Mesenchymal stem cell (in vitro differentiated cells and primary cell): ENCODE results near the gene ANKRD13D.

ENCODE experiments used
- DNase-seq: peaks from one replicate; pipeline ENCODE4 v3.0.0-alpha.2; 2013
- H2AFZ ChIP-seq: one replicate; pipeline ENCODE4 v1.6.1; 2013; ENCODE audit warnings: low read depth, mild to moderate bottlenecking, control low read depth, inconsistent platforms, low read length, moderate library complexity
- H2AK5ac ChIP-seq: 2 replicates; pipeline ENCODE4 v1.6.1; 2013; ENCODE audit warnings: low read length, moderate library complexity, mild to moderate bottlenecking, inconsistent platforms; ENCODE audit not compliant: severe bottlenecking
- H2BK120ac ChIP-seq: one replicate; pipeline ENCODE4 v1.6.1; 2013; ENCODE audit warnings: low read depth, mild to moderate bottlenecking, inconsistent platforms, low read length, moderate library complexity
- H2BK12ac ChIP-seq, 2 experiments: one replicate each; pipeline ENCODE4 v1.6.1; 2013; ENCODE audit warnings: inconsistent platforms in 2 of 2, low read length in 2 of 2, mild to moderate bottlenecking in 2 of 2, moderate library complexity in 2 of 2, control low read depth in 1 of 2
- H2BK15ac ChIP-seq: one replicate; pipeline ENCODE4 v1.6.1; 2013; ENCODE audit warnings: mild to moderate bottlenecking, low read depth, inconsistent platforms; ENCODE audit not compliant: poor library complexity, severe bottlenecking
- H2BK5ac ChIP-seq: 2 replicates; pipeline ENCODE4 v1.6.1; 2013; ENCODE audit warnings: low read depth, mild to moderate bottlenecking, low read length, control low read depth, inconsistent platforms; ENCODE audit not compliant: poor library complexity, severe bottlenecking
- H3K14ac ChIP-seq, 2 experiments: one replicate each; pipeline ENCODE4 v1.6.1; 2013; ENCODE audit warnings: inconsistent platforms in 2 of 2, low read length in 2 of 2, control low read depth in 1 of 2, mild to moderate bottlenecking in 1 of 2, moderate library complexity in 1 of 2
- H3K18ac ChIP-seq, 2 experiments: one replicate each; pipeline ENCODE4 v1.6.1; 2013; ENCODE audit warnings: inconsistent platforms in 2 of 2, low read length in 2 of 2, control low read depth in 1 of 2, low read depth in 1 of 2, mild to moderate bottlenecking in 1 of 2
- H3K23ac ChIP-seq, 2 experiments: one replicate each; pipeline ENCODE4 v1.6.1; 2013; ENCODE audit warnings: inconsistent platforms in 2 of 2, low read length in 2 of 2, mild to moderate bottlenecking in 2 of 2, moderate library complexity in 2 of 2, control low read depth in 1 of 2
- H3K27ac ChIP-seq: 2 replicates; pipeline ENCODE4 v1.5.1; 2013; ENCODE audit warnings: mild to moderate bottlenecking, moderate library complexity, low read length, control low read depth, inconsistent platforms; ENCODE audit not compliant: poor library complexity, severe bottlenecking
- H3K27me3 ChIP-seq, 2 experiments: 2 replicates each; pipeline versions ENCODE4 v1.6.1 to v1.7.0; 2013; ENCODE audit warnings: low read length in 2 of 2, mild to moderate bottlenecking in 2 of 2, moderate library complexity in 2 of 2, control low read depth in 1 of 2, inconsistent platforms in 1 of 2; ENCODE audit not compliant: control insufficient read depth in 1 of 2, insufficient read depth in 1 of 2
- H3K36me3 ChIP-seq, 2 experiments: 2 replicates each; pipeline versions ENCODE4 v1.6.1 to v1.7.0; 2013; ENCODE audit warnings: low read length in 2 of 2, control low read depth in 1 of 2, inconsistent platforms in 1 of 2, low read depth in 1 of 2, mild to moderate bottlenecking in 1 of 2; ENCODE audit not compliant: insufficient read depth in 2 of 2, control insufficient read depth in 1 of 2
- H3K4ac ChIP-seq, 2 experiments: one replicate each; pipeline ENCODE4 v1.6.1; 2013; ENCODE audit warnings: inconsistent platforms in 2 of 2, low read length in 2 of 2, mild to moderate bottlenecking in 2 of 2, moderate library complexity in 2 of 2, control low read depth in 1 of 2, low read depth in 1 of 2
- H3K4me1 ChIP-seq: 2 replicates; pipeline ENCODE4 v1.6.1; 2013; ENCODE audit warnings: low read depth, low read length, control low read depth; ENCODE audit not compliant: control insufficient read depth, insufficient read depth
- H3K4me2 ChIP-seq: 2 replicates; pipeline ENCODE4 v1.6.1; 2013; ENCODE audit warnings: low read length, mild to moderate bottlenecking, inconsistent platforms; ENCODE audit not compliant: poor library complexity, severe bottlenecking
- H3K4me3 ChIP-seq, 2 experiments: 2 replicates each; pipeline versions ENCODE4 v1.5.1 to v1.7.0; 2013; ENCODE audit warnings: low read length in 2 of 2, mild to moderate bottlenecking in 2 of 2, control low read depth in 1 of 2, low read depth in 1 of 2; ENCODE audit not compliant: insufficient read depth in 1 of 2
- H3K79me1 ChIP-seq: replicated peaks from 2 replicates; pipeline ENCODE4 v1.6.1; 2013; ENCODE audit warnings: mild to moderate bottlenecking, control low read depth, low read length, inconsistent platforms; ENCODE audit not compliant: poor library complexity, severe bottlenecking
- H3K9ac ChIP-seq: 2 replicates; pipeline ENCODE4 v1.7.0; 2013; ENCODE audit warnings: mild to moderate bottlenecking, low read length, moderate library complexity
- H3K9me3 ChIP-seq: 2 replicates; pipeline ENCODE4 v1.7.0; 2013; ENCODE audit warnings: mild to moderate bottlenecking, low read length; ENCODE audit not compliant: control insufficient read depth
- H4K8ac ChIP-seq: one replicate; pipeline ENCODE4 v1.6.1; 2013; ENCODE audit warnings: inconsistent platforms, mild to moderate bottlenecking, low read length, moderate library complexity
- H4K91ac ChIP-seq: one replicate; pipeline ENCODE4 v1.6.1; 2013; ENCODE audit warnings: mild to moderate bottlenecking, low read length, inconsistent platforms
- WGBS: methylation state at CpG from one replicate; pipeline ENCODE4 v1.1.7; 2013; ENCODE audit warnings: mixed read lengths; 5-methylcytosine and 5-hydroxymethylcytosine counted together

ANKRD13D gene

GRCh38 chr11:67298786-67299185 is 9.7 kb downstream of the ANKRD13D start:
- DNase-seq = no peak
- WGBS = 98% methylated on average over 7 of the region's 7 CpGs

GRCh38 chr11:67299471-67300191 is 10.5 kb downstream of the ANKRD13D start:
- H3K4ac ChIP-seq = no peak overlapping the region
- H2AK5ac ChIP-seq = no peak overlapping the region
- H3K18ac ChIP-seq = no peak overlapping the region
- no peak overlapping the region for H2BK120ac ChIP-seq
- no peak overlapping the region for H3K4me2 ChIP-seq
- 95% methylated on average over 24 of the region's 29 CpGs for WGBS
- H3K9ac ChIP-seq = no peak overlapping the region
- H3K9me3 ChIP-seq = peaks cover 16% of the 10 kb centered on the region
- H2AFZ ChIP-seq = no peak overlapping the region
- no peak overlapping the region for H4K8ac ChIP-seq
- H3K27me3 ChIP-seq = no peaks in the 10 kb centered on the region
- no peak overlapping the region for H3K23ac ChIP-seq
- no peak overlapping the region for H2BK5ac ChIP-seq
- no peak for DNase-seq
- H2BK15ac ChIP-seq = no peak overlapping the region
- no peak overlapping the region for H3K14ac ChIP-seq
- H3K36me3 ChIP-seq = peaks cover 53 to 67% of the 10 kb centered on the region in 2 experiments
- H3K4me3 ChIP-seq = no peak overlapping the region
- H3K4me1 ChIP-seq = peaks cover 27% of the 10 kb centered on the region
- H3K27ac ChIP-seq = no peak overlapping the region
- H4K91ac ChIP-seq = no peak overlapping the region
- no peak overlapping the region for H2BK12ac ChIP-seq
- H3K79me1 ChIP-seq = peaks cover 26% of the 10 kb centered on the region

More at GRCh38 chr11:67298786-67299185, 9.7 kb downstream of the ANKRD13D start:
- Histone ChIP-seq H2BK5ac (no peak overlapping the region), H3K27ac (no peak overlapping the region), H2AK5ac (no peak overlapping the region), H3K9ac (no peak overlapping the region), H4K8ac (no peak overlapping the region), H3K36me3 (peaks cover 53 to 76% of the 10 kb centered on the region in 2 experiments), H2BK15ac (no peak overlapping the region), H3K4ac (no peak overlapping the region), H2AFZ (no peak overlapping the region), H3K4me3 (no peak overlapping the region), H3K14ac (no peak overlapping the region), H4K91ac (no peak overlapping the region), H3K23ac (no peak overlapping the region), H3K4me2 (no peak overlapping the region), H3K9me3 (peaks cover 17% of the 10 kb centered on the region), H3K79me1 (peaks cover 20% of the 10 kb centered on the region), H3K4me1 (peaks cover 21% of the 10 kb centered on the region), H2BK120ac (no peak overlapping the region), H3K27me3 (no peaks in the 10 kb centered on the region), H2BK12ac (no peak overlapping the region), H3K18ac (no peak overlapping the region)

GRCh38 chr11:67300256-67300755 is 11.2 kb downstream of the ANKRD13D start:
- H3K9me3 ChIP-seq = peaks cover 12% of the 10 kb centered on the region
- H2AK5ac ChIP-seq = no peak overlapping the region
- H3K27ac ChIP-seq = no peak overlapping the region
- DNase-seq = no peak
- no peak overlapping the region for H3K4me2 ChIP-seq
- 93% methylated on average over 13 of the region's 13 CpGs for WGBS
- H3K36me3 ChIP-seq = peaks cover 50 to 61% of the 10 kb centered on the region in 2 experiments
- H3K14ac ChIP-seq = no peak overlapping the region
- H4K91ac ChIP-seq = no peak overlapping the region
- H3K27me3 ChIP-seq = no peaks in the 10 kb centered on the region
- peaks cover 29% of the 10 kb centered on the region for H3K79me1 ChIP-seq
- H3K23ac ChIP-seq = no peak overlapping the region
- no peak overlapping the region for H2BK15ac ChIP-seq
- H3K9ac ChIP-seq = no peak overlapping the region
- no peak overlapping the region for H3K18ac ChIP-seq
- no peak overlapping the region for H2BK120ac ChIP-seq
- H3K4ac ChIP-seq = no peak overlapping the region
- no peak overlapping the region for H4K8ac ChIP-seq
- no peak overlapping the region for H3K4me3 ChIP-seq
- peaks cover 32% of the 10 kb centered on the region for H3K4me1 ChIP-seq
- no peak overlapping the region for H2AFZ ChIP-seq
- no peak overlapping the region for H2BK12ac ChIP-seq
- no peak overlapping the region for H2BK5ac ChIP-seq

GRCh38 chr11:67300756-67301312 is 11.7 kb downstream of the ANKRD13D start:
- Histone ChIP-seq H3K9ac (no peak overlapping the region), H2AK5ac (no peak overlapping the region), H3K4me2 (no peak overlapping the region), H3K14ac (no peak overlapping the region), H2BK120ac (no peak overlapping the region), H2AFZ (no peak overlapping the region), H3K23ac (no peak overlapping the region), H3K9me3 (peaks cover 7% of the 10 kb centered on the region), H3K79me1 (peaks cover 29% of the 10 kb centered on the region), H2BK12ac (no peak overlapping the region), H3K27me3 (no peaks in the 10 kb centered on the region), H4K8ac (no peak overlapping the region), H3K4me3 (no peak overlapping the region), H3K27ac (no peak overlapping the region), H3K4me1 (peaks cover 35% of the 10 kb centered on the region), H3K4ac (no peak overlapping the region), H4K91ac (no peak overlapping the region), H2BK5ac (no peak overlapping the region), H3K36me3 (peaks cover 47 to 55% of the 10 kb centered on the region in 2 experiments), H3K18ac (no peak overlapping the region), H2BK15ac (no peak overlapping the region)
- DNase-seq = no peak
- 97% methylated on average over 22 of the region's 22 CpGs for WGBS
